ENCODE data around the gene MORN5.

Gene MORN5

GRCh38 chr9:122183501-122183900 is 23.8 kb downstream of the MORN5 start:
- no peak for DNase-seq
- H3K27me3 ChIP-seq (ENCODE audit: insufficient read depth, low read depth, severe bottlenecking) = no peaks in the 10 kb centered on the region
- H3K36me3 ChIP-seq = no peaks in the 10 kb centered on the region
- no peak for TF ChIP-seq CTCF (IDR thresholded peaks at IDR 0.05; ENCODE audit: low read depth, low read length)
- H3K9me3 ChIP-seq (ENCODE audit: severe bottlenecking) = no peaks in the 10 kb centered on the region
- H3K4me3 ChIP-seq (ENCODE audit: low read depth, low read length) = no peak overlapping the region
- H3K27ac ChIP-seq = no peak overlapping the region

- no peak overlapping the region for H3K27ac ChIP-seq
- no peaks in the 10 kb centered on the region for H3K9me3 ChIP-seq (ENCODE audit: severe bottlenecking)
- no peak overlapping the region for H3K4me3 ChIP-seq (ENCODE audit: low read depth, low read length)
- no peaks in the 10 kb centered on the region for H3K36me3 ChIP-seq
- TF ChIP-seq CTCF (IDR thresholded peaks at IDR 0.05; ENCODE audit: low read depth, low read length) = no peak
- H3K27me3 ChIP-seq (ENCODE audit: insufficient read depth, low read depth, severe bottlenecking) = no peaks in the 10 kb centered on the region
- DNase-seq = no peak
These were observed 24.8 kb downstream of the MORN5 start for GRCh38 chr9:122184551-122184950.

- Histone ChIP-seq H3K9me3 (ENCODE audit: severe bottlenecking) (no peaks in the 10 kb centered on the region), H3K36me3 (no peaks in the 10 kb centered on the region), H3K4me3 (ENCODE audit: low read depth, low read length) (no peak overlapping the region), H3K27ac (no peak overlapping the region), H3K27me3 (ENCODE audit: insufficient read depth, low read depth, severe bottlenecking) (no peaks in the 10 kb centered on the region)
- no peak for TF ChIP-seq CTCF (IDR thresholded peaks at IDR 0.05; ENCODE audit: low read depth, low read length)
- no peak for DNase-seq
These were observed 26.6 kb downstream of the MORN5 start for GRCh38 chr9:122186301-122186700.

- no peak for TF ChIP-seq CTCF (IDR thresholded peaks at IDR 0.05; ENCODE audit: low read depth, low read length)
- H3K27me3 ChIP-seq (ENCODE audit: insufficient read depth, low read depth, severe bottlenecking) = no peaks in the 10 kb centered on the region
- no peaks in the 10 kb centered on the region for H3K9me3 ChIP-seq (ENCODE audit: severe bottlenecking)
- H3K36me3 ChIP-seq = no peaks in the 10 kb centered on the region
- no peak for DNase-seq
- no peak overlapping the region for H3K27ac ChIP-seq
- H3K4me3 ChIP-seq (ENCODE audit: low read depth, low read length) = no peak overlapping the region
These were observed 27.2 kb downstream of the MORN5 start for GRCh38 chr9:122186777-122187470.

GRCh38 chr9:122188369-122188768 is 28.7 kb downstream of the MORN5 start:
- H3K9me3 ChIP-seq (ENCODE audit: severe bottlenecking) = no peaks in the 10 kb centered on the region
- no peak for TF ChIP-seq CTCF (IDR thresholded peaks at IDR 0.05; ENCODE audit: low read depth, low read length)
- H3K36me3 ChIP-seq = no peaks in the 10 kb centered on the region
- H3K4me3 ChIP-seq (ENCODE audit: low read depth, low read length) = no peak overlapping the region
- DNase-seq = no peak
- H3K27me3 ChIP-seq (ENCODE audit: insufficient read depth, low read depth, severe bottlenecking) = no peaks in the 10 kb centered on the region
- H3K27ac ChIP-seq = no peak overlapping the region
